Measurements from ENCODE around the gene RMI2.
A peak's percentile ranks its signal among the peaks of the same experiment; 100 is the strongest.
"Not testable (repeated sequence)": the region's sequence is repeated elsewhere in the genome, so short reads cannot be mapped to it uniquely, and the experiment has no call there.

Gene RMI2

GRCh38 chr16:11356573-11357331 lies 11.5 kb downstream of the RMI2 start:
- peak; percentile 52 for DNase-seq

GRCh38 chr16:11358531-11358930 lies 13.3 kb downstream of the RMI2 start:
- no peak for DNase-seq

DNA sequence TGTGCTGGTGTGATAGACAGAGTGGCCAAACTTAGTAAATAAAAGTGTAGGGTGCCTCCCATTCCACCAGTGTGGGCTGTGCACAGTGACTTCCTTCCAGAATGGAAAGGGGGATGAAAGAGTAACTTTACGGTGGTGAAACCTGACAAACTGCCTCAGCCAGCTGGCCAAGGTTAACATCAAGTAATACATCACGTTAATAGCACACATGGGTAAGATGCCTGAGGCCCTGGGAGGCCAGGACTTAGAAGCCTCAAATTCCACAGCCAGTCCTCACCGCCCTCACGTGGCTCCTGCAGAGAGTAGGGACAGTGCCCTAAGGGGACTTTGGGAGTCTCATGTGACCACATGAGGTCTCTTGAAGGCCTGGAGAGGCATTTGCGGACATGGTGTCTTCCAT lies 14.1 kb downstream of the RMI2 start:
- DNase-seq: no peak

DNA sequence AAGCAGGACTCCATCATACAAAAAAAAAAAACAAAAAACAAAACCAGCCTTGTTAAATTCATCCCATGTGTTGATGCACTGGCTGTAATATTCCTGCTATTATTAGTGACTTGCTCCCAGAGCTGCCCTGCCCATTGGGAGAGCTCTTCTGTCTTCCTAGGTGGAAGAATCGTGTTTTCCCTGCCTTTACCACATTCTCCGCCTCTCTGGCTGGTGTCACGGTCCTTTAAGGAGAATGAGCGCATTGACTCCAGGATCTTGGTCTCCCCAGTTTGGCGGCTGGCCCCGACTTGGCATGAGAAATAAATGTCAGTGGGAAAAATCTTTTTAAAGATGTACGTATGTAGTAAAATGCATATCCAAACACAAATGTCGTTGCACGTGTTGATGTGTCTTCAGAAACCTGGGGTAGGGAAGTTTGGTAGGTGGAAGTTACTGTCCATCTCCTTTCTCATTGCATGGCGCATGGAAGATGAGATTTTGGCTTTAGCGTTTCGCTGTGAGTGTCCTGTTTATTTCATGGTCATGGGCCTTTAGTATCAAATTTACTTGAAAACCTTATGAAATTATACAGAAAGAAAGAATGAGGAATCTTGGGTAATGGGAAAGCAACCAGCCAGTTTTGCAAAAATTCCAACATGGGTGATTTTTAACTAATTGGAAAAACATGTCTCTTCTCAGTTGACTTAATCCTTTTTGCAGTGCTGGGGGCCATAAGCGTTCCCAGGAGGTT lies 15.5 kb downstream of the RMI2 start:
- no peak for DNase-seq

GRCh38 chr16:11361701-11362451 lies 16.6 kb downstream of the RMI2 start:
- peak; percentile 75 for DNase-seq

GRCh38 chr16:11363927-11364258 lies 18.6 kb downstream of the RMI2 start:
- DNase-seq: no peak

DNA sequence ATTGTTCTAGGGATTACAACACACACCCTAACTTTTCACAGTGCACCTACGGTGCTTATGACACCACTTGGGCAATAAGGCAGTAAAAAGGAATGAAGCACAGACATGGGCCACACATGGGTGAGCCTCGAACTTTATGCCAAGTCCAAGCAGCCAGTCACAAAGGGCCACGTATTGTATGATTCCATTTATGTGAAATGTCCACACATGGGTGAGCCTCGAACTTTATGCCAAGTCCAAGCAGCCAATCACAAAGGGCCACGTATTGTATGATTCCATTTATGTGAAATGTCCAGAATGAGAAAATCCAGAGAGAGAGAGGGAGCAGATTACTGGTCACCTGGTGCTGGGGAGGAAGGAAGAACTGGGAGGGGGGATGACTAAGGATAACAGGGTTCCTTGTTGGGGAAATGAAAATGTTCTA lies 22.2 kb downstream of the RMI2 start:
- peak; percentile 18 for DNase-seq

DNA sequence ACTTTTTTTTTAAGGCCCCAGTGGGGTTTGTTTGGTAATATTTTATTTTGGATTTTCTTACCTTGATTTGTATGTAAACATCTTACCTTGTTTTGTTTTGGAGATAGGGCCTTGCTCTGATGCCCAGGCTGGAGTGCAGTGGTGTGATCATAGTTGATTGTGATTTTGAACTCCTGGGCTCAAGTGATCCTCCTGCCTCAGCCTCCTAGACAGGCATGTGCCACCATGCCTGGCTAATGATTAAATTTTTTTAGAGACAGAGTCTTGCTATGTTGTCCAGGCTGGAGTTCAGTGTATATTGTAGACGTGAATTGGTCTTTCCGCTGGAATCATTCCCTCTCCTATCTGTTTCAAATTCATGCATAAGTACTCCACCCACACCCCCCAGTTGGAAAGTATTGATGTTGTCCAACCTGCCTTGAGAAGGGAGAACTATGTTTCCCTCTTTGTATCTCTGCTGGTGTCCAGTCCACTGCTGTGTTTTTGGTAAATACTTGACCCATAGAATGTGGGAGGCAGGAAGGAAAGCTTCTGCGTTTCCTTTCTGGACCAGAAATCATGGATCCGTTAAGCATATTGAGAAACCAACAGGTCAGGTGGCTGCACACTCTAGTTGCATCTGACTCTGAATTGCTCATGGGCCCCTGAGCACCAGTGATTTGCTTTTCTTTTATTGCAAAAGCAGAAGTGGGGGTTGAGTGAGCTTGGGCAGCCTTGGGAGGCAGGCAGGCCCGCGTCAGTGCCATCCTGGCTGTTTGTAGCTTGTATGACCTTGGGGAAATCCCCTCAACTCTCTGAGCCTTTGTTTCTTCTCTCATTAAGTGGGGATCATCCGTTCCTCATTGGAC lies 25.0 kb downstream of the RMI2 start:
- peak; percentile 83 for DNase-seq

DNA sequence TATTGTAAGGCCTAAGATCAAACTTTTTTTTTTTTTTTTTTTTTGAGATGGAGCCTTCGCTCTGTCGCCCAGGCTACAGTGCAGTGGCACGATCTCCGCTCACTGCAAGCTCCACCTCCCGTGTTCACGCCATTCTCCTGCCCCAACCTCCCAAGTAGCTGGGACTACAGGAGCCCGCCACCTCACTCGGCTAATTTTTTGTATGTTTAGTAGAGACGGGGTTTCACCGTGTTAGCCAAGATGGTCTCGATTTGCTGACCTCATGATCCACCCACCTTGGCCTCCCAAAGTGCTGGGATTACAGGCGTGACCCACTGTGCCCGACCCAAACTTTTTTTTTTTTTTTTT lies 25.6 kb downstream of the RMI2 start:
- not testable (repeated sequence) for DNase-seq

DNA sequence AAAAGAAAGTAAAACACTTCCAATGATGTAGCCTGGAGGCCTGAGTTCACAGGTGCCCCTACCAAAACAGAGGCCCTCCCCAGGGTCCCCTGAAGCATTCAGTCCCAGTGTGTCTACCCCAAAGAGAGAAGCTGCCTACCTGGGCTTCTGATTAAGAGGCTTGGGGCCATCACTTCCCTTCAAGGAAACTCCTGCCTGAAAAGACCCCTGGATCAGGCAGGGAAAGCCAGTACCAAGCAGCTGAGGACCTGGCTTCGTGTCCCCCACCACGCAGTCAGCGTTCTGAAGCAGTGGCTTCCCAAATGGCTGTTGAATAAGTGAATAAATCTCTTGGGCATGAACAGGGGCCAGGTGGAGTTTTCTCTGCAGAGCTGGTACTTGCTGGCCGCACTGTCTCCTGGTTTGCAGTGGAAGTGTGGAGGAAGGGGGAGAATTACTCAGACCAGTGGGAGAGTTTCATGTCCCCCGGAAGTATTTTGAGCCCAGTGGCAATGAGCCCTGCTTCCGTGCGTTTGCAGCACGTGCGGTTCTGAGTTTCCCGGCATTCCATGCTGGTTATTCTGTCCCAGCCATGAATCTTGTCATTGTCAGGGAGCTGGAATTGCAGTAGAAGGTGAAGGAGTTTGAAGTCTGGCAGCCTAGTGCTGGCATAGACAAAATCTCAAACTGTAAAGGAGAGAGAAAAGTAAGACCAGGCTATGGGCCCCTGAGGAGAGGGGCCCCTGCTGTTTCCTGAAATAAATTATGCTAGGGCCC lies 27.0 kb downstream of the RMI2 start:
- no peak for DNase-seq

DNA sequence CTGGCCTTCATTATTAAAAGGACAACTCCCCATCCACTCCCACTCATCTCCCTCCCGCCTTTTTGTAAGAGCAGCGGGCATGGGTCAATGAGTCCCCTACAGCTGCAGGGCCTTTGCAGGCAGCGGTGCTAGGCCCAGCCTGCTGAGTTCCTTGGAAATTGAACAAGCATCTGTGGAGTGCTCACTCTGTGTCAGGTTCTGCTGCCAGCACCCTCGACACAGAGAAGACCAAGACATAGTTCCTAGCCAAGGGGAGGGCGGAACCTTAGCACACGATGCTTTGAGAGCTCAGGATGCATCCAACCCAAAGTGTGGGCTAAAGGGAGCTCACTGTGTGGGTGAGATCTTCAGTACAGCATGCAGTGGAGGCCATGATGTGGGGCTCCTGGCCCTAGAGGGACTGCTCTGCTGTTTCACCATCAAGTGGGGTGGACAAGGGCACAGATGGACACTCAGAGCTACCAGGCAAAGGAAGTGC lies 27.6 kb downstream of the RMI2 start:
- no peak for DNase-seq

DNA sequence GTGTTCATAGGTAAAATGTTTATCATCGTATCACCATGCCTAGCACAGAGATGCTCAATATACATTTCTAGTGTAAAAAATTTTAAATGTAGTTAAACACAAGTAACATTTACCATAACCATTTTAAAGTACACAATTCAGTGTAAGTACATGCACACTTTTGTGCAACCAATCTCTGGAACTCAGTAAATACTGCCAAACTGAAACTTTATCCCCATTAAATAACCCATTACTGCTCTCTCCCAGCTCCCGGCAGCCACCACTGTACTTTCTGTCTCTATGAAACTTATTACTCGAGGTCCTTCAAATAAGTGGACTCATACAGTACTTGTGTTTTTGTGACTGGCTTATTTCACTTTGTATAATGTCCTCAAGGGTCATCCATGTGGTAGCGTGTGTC lies 29.0 kb downstream of the RMI2 start:
- no peak for DNase-seq

DNA sequence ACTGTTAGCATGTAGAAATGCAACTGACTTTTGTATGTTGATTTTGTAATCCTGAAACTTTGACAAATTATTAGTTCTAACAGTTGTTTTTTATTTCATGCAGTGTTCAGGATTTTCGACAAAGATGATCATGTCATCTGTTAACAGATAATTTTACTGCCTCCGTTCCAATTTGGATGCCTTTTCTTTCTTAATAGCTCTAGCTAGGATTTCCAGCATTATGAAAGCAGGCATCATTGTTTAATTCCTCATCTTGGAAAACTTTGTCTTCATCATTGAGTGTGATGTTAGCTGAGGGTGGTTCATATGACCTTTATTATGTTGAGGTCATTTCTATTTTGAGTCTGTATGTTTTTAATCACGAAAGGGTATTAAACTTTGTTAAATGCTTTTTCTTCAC lies 31.9 kb downstream of the RMI2 start:
- no peak for DNase-seq

GRCh38 chr16:11378951-11379350 lies 33.7 kb downstream of the RMI2 start:
- not testable (repeated sequence) for DNase-seq

- DNase-seq: peak; percentile 17
Measured at GRCh38 chr16:11379420-11379819, 34.2 kb downstream of the RMI2 start.

GRCh38 chr16:11380836-11381235 lies 35.6 kb downstream of the RMI2 start:
- no peak for DNase-seq

GRCh38 chr16:11383481-11384183 lies 38.4 kb downstream of the RMI2 start:
- no peak for DNase-seq

- no peak for DNase-seq
Measured at GRCh38 chr16:11384184-11384955, 39.1 kb downstream of the RMI2 start.

DNA sequence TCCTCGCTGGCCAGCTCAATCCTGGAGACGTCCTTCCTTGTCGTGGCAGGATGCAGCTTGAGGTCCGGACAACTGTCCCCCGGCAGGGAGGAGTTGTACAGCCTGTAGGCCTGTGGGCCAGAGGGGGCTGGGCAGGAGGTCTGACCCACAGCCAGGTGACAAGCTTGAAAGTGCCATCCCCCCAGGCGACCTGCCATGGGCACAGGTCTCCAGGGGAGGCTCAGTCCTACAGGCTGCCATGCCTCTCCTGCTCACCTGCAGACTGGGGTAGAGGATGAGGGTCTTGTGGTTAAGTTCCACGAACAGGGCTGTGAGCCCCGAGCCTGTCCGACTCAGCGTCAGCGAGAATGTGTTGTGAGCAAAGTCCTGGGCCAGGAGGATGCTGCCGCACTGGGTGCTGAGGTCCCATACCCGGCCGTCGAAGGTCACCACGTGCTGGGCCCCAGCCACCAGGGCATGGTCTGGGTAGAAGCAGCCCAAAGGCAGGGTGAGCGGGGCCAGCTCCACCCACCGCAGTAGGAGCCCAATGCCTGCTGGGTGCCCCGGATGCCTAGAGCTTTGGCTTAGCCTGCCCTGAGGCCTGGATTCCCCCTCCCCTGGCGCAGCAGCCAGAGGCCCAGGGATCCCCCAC lies 39.8 kb downstream of the RMI2 start:
- DNase-seq: no peak

GRCh38 chr16:11386054-11386680 lies 40.9 kb downstream of the RMI2 start:
- DNase-seq: no peak

All from MV-4-11 (cell line).